Neural cell (in vitro differentiated cells): ENCODE results near the gene RAC2. TPM values are rescaled to one million over a fixed set of nuclear protein-coding genes. Genes with fewer than 3 reads are reported as not detected.

ENCODE experiments used
- H2AFZ ChIP-seq: fragments of 200-600, 300-800 bp; sonication (generic), shearing (Covaris generic); 2 replicates; pipeline ENCODE4 v1.6.0; 2014; ENCODE audit warnings: low read depth, mild to moderate bottlenecking, antibody characterized with exemption, low read length, moderate library complexity
- H3F3A ChIP-seq: fragments of 200-600 bp; shearing (Covaris generic); 2 replicates; pipeline ENCODE4 v1.6.1; 2016; ENCODE audit warnings: mild to moderate bottlenecking, moderate library complexity, mixed read lengths, antibody characterized with exemption, low read length; ENCODE audit not compliant: insufficient read depth, poor library complexity, severe bottlenecking
- H3K27ac ChIP-seq: fragments of 200-600, 300-800 bp; sonication (generic), shearing (Covaris generic); 2 replicates; pipeline ENCODE4 v1.5.1; 2014; ENCODE audit warnings: mild to moderate bottlenecking, low read length, moderate library complexity
- H3K27me3 ChIP-seq: fragments of 300-800, 200-600 bp; sonication (generic), shearing (Covaris generic); 2 replicates; pipeline ENCODE4 v1.6.0; 2014; ENCODE audit warnings: mild to moderate bottlenecking, low read depth, low read length, moderate library complexity; ENCODE audit not compliant: insufficient read depth
- H3K36me3 ChIP-seq: fragments of 300-800, 200-600 bp; sonication (generic), shearing (Covaris generic); 2 replicates; pipeline ENCODE4 v1.5.1; 2014; ENCODE audit warnings: mild to moderate bottlenecking, antibody characterized with exemption, low read length, moderate library complexity; ENCODE audit not compliant: insufficient read depth
- H3K4me2 ChIP-seq: fragments of 300-800, 200-600 bp; sonication (generic), shearing (Covaris generic); 2 replicates; pipeline ENCODE4 v1.6.0; 2014; ENCODE audit warnings: mild to moderate bottlenecking, low read length
- H3K4me3 ChIP-seq: fragments of 300-800, 200-600 bp; sonication (generic), shearing (Covaris generic); 2 replicates; pipeline ENCODE4 v1.5.1; 2014; ENCODE audit warnings: mild to moderate bottlenecking, low read length, moderate library complexity
- H3K79me2 ChIP-seq: fragments of 200-600 bp; shearing (Covaris generic); replicated peaks from 2 replicates; pipeline ENCODE4 v1.6.0; 2014; ENCODE audit warnings: mild to moderate bottlenecking, low read length, moderate library complexity; ENCODE audit not compliant: insufficient read depth
- H3K9ac ChIP-seq: fragments of 300-800, 200-600 bp; sonication (generic), shearing (Covaris generic); 2 replicates; pipeline ENCODE4 v1.6.1; 2016; ENCODE audit warnings: mild to moderate bottlenecking, low read length, mixed read lengths
- H3K9me2 ChIP-seq: fragments of 200-600 bp; shearing (Covaris generic); 2 replicates; pipeline ENCODE4 v1.6.1; 2016; ENCODE audit warnings: mild to moderate bottlenecking, low read length, mixed read lengths; ENCODE audit not compliant: insufficient read depth
- H3K9me3 ChIP-seq: fragments of 200-600, 300-800 bp; sonication (generic), shearing (Covaris generic); 2 replicates; pipeline ENCODE4 v1.6.1; 2016; ENCODE audit warnings: mild to moderate bottlenecking, mixed run types, low read length, moderate library complexity, mixed read lengths
- H4K20me1 ChIP-seq: fragments of 200-600 bp; shearing (Covaris generic); 2 replicates; pipeline ENCODE4 v1.6.1; 2016; ENCODE audit warnings: mild to moderate bottlenecking, mixed run types; ENCODE audit not compliant: insufficient read depth
- EP300 ChIP-seq: fragments of 450-650 bp; conservative IDR thresholded peaks from 2 replicates; pipeline ENCODE4 v1.6.1; 2014; ENCODE audit warnings: antibody characterized with exemption, mild to moderate bottlenecking, moderate library complexity; ENCODE audit not compliant: poor library complexity, severe bottlenecking
- EZH2 ChIP-seq: fragments of 200-600, 300-800 bp; shearing (Covaris generic), sonication (generic); IDR thresholded peaks from 2 replicates; pipeline ENCODE4 v1.6.1; 2014; ENCODE audit warnings: antibody characterized with exemption, low read length, borderline replicate concordance, mild to moderate bottlenecking; ENCODE audit not compliant: insufficient read depth, poor library complexity, severe bottlenecking
- MXI1 ChIP-seq: fragments of 450-650 bp; conservative IDR thresholded peaks from 2 replicates; pipeline ENCODE4 v1.6.1; 2014; ENCODE audit warnings: antibody characterized with exemption, mild to moderate bottlenecking; ENCODE audit not compliant: poor library complexity, severe bottlenecking
- POLR2AphosphoS5 ChIP-seq: IDR thresholded peaks from 2 replicates; pipeline ENCODE4 v1.6.1; 2012
- RAD21 ChIP-seq: fragments of 450-650 bp; conservative IDR thresholded peaks from 2 replicates; pipeline ENCODE4 v1.6.1; 2014; ENCODE audit warnings: antibody characterized with exemption, mild to moderate bottlenecking, moderate library complexity
- REST ChIP-seq: IDR thresholded peaks from 2 replicates; pipeline ENCODE4 v1.6.1; 2012; ENCODE audit warnings: borderline replicate concordance
- SMC3 ChIP-seq: fragments of 450-650 bp; conservative IDR thresholded peaks from 2 replicates; pipeline ENCODE4 v1.6.1; 2014; ENCODE audit warnings: antibody characterized with exemption, mild to moderate bottlenecking, moderate library complexity; ENCODE audit not compliant: poor library complexity
- TAF1 ChIP-seq: IDR thresholded peaks from 2 replicates; pipeline ENCODE4 v1.6.1; 2012; ENCODE audit warnings: low read depth
- polyA minus RNA-seq: library from RNA; depleted of rRNA, polyadenylated mRNA; stranded (reverse); fragments of >200 nt; gene quantifications from 2 replicates; pipeline ENCODE4 v1.2.3, GENCODE V29; 2014
- polyA plus RNA-seq: library from polyadenylated mRNA; depleted of rRNA; stranded (reverse); fragments of >200 nt; gene quantifications from 2 replicates; pipeline ENCODE4 v1.2.3, GENCODE V29; 2014
- TF ChIP-seq, protein P1 (sequence below): fragments of 450-650 bp; IDR thresholded peaks from 2 replicates; pipeline ENCODE4 v1.5.1; 2014; ENCODE audit warnings: antibody characterized with exemption, mild to moderate bottlenecking, moderate library complexity; ENCODE audit not compliant: poor library complexity, severe bottlenecking

The RAC2 gene
- polyA plus RNA-seq (not detected in 2 replicates), polyA minus RNA-seq (not detected in 2 replicates)

- TF ChIP-seq REST (no peak), POLR2AphosphoS5 (no peak), EP300 (no peak), SMC3 (no peak), MXI1 (no peak), EZH2 (no peak), RAD21 (no peak), TAF1 (no peak)
- TF ChIP-seq, protein P1, sequence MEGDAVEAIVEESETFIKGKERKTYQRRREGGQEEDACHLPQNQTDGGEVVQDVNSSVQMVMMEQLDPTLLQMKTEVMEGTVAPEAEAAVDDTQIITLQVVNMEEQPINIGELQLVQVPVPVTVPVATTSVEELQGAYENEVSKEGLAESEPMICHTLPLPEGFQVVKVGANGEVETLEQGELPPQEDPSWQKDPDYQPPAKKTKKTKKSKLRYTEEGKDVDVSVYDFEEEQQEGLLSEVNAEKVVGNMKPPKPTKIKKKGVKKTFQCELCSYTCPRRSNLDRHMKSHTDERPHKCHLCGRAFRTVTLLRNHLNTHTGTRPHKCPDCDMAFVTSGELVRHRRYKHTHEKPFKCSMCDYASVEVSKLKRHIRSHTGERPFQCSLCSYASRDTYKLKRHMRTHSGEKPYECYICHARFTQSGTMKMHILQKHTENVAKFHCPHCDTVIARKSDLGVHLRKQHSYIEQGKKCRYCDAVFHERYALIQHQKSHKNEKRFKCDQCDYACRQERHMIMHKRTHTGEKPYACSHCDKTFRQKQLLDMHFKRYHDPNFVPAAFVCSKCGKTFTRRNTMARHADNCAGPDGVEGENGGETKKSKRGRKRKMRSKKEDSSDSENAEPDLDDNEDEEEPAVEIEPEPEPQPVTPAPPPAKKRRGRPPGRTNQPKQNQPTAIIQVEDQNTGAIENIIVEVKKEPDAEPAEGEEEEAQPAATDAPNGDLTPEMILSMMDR, result no peak
- Histone ChIP-seq H2AFZ (no peak within 1 kb of the TSS), H3K4me3 (no peak within 1 kb of the TSS), H3K9me2 (no peaks in the 10 kb centered on the region), H3F3A (no peaks in the 10 kb centered on the region), H3K79me2 (no peaks in the 10 kb centered on the region), H3K27ac (no peak within 1 kb of the TSS), H3K9me3 (no peaks in the 10 kb centered on the region), H3K4me2 (no peak within 1 kb of the TSS), H3K27me3 (no peaks in the 10 kb centered on the region), H4K20me1 (no peaks in the 10 kb centered on the region), H3K36me3 (no peaks in the 10 kb centered on the region), H3K9ac (no peak within 1 kb of the TSS)
Measured at GRCh38 chr22:37244114-37244921, at the start of gene RAC2. Gene RAC2, minus strand, starts transcription at chr22:37244269. Its CDS starts 121 bp downstream, at chr22:37244148.

GRCh38 chr22:37293172-37293571 lies 49.1 kb upstream of the RAC2 start:
- H4K20me1 ChIP-seq, result no peaks in the 10 kb centered on the region
- no peaks in the 10 kb centered on the region for H3K9me3 ChIP-seq
- no peaks in the 10 kb centered on the region for H3K27me3 ChIP-seq
- H3K4me2 ChIP-seq, result no peak overlapping the region
- no peaks in the 10 kb centered on the region for H3K9me2 ChIP-seq
- H3K27ac ChIP-seq, result no peak overlapping the region
- H3K9ac ChIP-seq, result no peak overlapping the region
- TF ChIP-seq SMC3 (no peak), MXI1 (no peak)
- H3F3A ChIP-seq, result no peaks in the 10 kb centered on the region
- H3K36me3 ChIP-seq, result no peaks in the 10 kb centered on the region
- H2AFZ ChIP-seq, result no peak overlapping the region
- no peaks in the 10 kb centered on the region for H3K79me2 ChIP-seq
- H3K4me3 ChIP-seq, result no peak overlapping the region
